T-helper 2 cell treated with Interferon-gamma antibody and Interleukin-4, amounts not matched to agents 5 μg/mL and 100 μg/mL, for 36 hours (primary cell): ENCODE results near the gene IL1RAPL2.
"Not testable (repeated sequence)": the region's sequence is repeated elsewhere in the genome, so short reads cannot be mapped to it uniquely, and the experiment has no call there.

Experiments
- DNase-seq: peaks from one replicate; pipeline ENCODE4 v3.0.0; 2021; ENCODE audit warnings: low spot score
- H3K27ac Mint-ChIP-seq: one replicate; pipeline ENCODE4 v1.8.0; 2021; ENCODE audit warnings: mild to moderate bottlenecking, mixed read lengths
- H3K27me3 Mint-ChIP-seq: one replicate; pipeline ENCODE4 v1.8.0; 2021; ENCODE audit warnings: low read depth, mixed read lengths
- H3K36me3 Mint-ChIP-seq: one replicate; pipeline ENCODE4 v1.8.0; 2021; ENCODE audit warnings: low read depth, mixed read lengths
- H3K4me1 Mint-ChIP-seq: one replicate; pipeline ENCODE4 v1.8.0; 2021; ENCODE audit warnings: low read depth, mixed read lengths
- H3K4me3 Mint-ChIP-seq: one replicate; pipeline ENCODE4 v1.8.0; 2022; ENCODE audit warnings: mild to moderate bottlenecking, moderate library complexity, mixed read lengths
- H3K9me3 Mint-ChIP-seq: one replicate; pipeline ENCODE4 v1.8.0; 2021; ENCODE audit warnings: mixed read lengths

IL1RAPL2 gene

DNA sequence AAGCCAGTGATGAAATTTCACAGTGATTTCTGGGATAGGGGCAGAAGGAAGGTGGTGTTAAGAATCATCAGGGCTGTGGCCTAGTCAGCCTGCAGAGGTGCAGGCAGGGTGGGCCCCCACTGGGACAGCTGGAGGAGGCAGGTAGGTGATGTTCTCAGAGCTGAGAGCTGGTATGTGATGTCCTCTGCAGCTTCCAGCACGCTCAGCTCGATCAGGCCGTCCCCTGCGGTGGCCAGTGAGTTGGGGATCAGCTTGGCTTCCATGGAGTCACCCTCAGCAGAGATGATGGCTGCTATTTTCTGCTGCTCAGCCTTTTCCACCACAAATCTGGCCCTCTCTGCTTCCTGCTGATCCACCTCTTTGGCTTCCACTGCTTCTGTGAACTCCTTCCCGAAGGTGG, 81.1 kb downstream of the IL1RAPL2 start:
- H3K36me3 Mint-ChIP-seq, result no peaks in the 10 kb centered on the region
- DNase-seq, result no peak
- no peaks in the 10 kb centered on the region for H3K4me1 Mint-ChIP-seq
- H3K9me3 Mint-ChIP-seq, result no peaks in the 10 kb centered on the region
- H3K27ac Mint-ChIP-seq, result no peak overlapping the region
- H3K4me3 Mint-ChIP-seq, result no peak overlapping the region
- H3K27me3 Mint-ChIP-seq, result no peaks in the 10 kb centered on the region

- H3K9me3 Mint-ChIP-seq, result no peaks in the 10 kb centered on the region
- no peaks in the 10 kb centered on the region for H3K27me3 Mint-ChIP-seq
- H3K36me3 Mint-ChIP-seq, result no peaks in the 10 kb centered on the region
- H3K27ac Mint-ChIP-seq, result no peak overlapping the region
- DNase-seq, result no peak
- H3K4me3 Mint-ChIP-seq, result no peak overlapping the region
- no peaks in the 10 kb centered on the region for H3K4me1 Mint-ChIP-seq
Observed at GRCh38 chrX:104659005-104659744, 93.2 kb downstream of the IL1RAPL2 start.

DNA sequence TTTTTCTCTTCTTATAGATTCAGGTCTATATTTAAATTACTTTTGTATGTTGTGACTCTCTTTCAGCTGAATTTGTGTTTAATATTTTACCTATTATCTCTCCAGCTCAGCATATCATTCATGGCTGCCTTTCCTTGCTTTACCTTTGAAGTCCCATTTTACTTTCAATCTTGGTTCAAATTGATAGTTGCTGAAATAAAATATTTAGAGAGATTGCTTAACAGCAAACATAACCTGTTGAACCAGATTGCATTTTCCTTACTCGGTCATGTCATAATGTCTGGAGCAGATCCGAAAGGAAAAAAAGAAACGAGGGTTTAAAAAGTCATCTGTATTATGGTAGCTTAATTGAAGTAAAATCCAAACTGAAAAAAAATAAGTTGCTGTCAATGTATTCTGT, 94.1 kb downstream of the IL1RAPL2 start:
- Mint-ChIP-seq H3K4me1 (no peaks in the 10 kb centered on the region), H3K4me3 (no peak overlapping the region), H3K9me3 (no peaks in the 10 kb centered on the region), H3K27me3 (no peaks in the 10 kb centered on the region), H3K27ac (no peak overlapping the region), H3K36me3 (no peaks in the 10 kb centered on the region)
- DNase-seq, result no peak

DNA sequence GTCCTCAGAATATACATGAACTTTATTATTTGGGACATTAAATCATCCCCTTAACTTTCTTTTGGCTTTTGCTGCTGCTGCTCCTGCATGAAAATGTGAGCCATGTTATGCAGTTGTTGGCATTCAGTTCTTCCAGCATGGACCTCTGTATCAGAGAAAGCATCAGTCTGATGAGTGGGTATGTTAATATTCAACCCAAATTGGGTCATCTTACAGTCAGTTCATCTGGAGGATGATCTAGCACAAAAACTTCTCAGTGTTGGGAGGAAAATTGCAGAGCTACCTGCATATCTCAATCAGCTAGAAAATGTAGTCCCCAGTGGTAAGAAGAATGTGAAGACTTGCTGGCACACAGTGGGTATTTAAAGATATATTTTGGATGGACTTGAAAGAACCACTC, 96.7 kb downstream of the IL1RAPL2 start:
- no peak overlapping the region for H3K4me3 Mint-ChIP-seq
- no peak for DNase-seq
- H3K36me3 Mint-ChIP-seq, result no peaks in the 10 kb centered on the region
- no peaks in the 10 kb centered on the region for H3K27me3 Mint-ChIP-seq
- H3K27ac Mint-ChIP-seq, result no peak overlapping the region
- H3K4me1 Mint-ChIP-seq, result no peaks in the 10 kb centered on the region
- no peaks in the 10 kb centered on the region for H3K9me3 Mint-ChIP-seq

DNA sequence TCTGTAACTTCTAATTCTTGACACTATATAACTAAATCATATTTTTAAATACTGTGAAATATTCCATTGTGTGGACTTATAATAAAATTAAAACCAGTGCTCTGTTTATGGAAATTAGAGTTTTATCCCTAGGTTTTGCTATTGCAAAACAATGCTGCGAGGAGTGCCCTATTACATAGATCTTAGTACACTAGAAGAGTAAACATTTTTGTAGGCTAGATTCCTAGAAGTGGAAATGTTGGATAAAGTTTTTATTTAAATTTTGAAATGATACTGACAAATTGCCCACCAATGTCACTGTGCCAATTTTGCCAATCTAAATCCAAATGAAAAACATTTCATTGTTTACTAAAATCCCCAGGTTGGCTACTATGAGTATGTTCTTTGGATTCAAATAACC, 99.7 kb downstream of the IL1RAPL2 start:
- H3K4me3 Mint-ChIP-seq, result no peak overlapping the region
- no peaks in the 10 kb centered on the region for H3K36me3 Mint-ChIP-seq
- H3K9me3 Mint-ChIP-seq, result no peaks in the 10 kb centered on the region
- no peaks in the 10 kb centered on the region for H3K4me1 Mint-ChIP-seq
- DNase-seq, result no peak
- H3K27me3 Mint-ChIP-seq, result no peaks in the 10 kb centered on the region
- no peak overlapping the region for H3K27ac Mint-ChIP-seq

GRCh38 chrX:104668550-104668949, 102.6 kb downstream of the IL1RAPL2 start:
- H3K9me3 Mint-ChIP-seq, result no peaks in the 10 kb centered on the region
- no peaks in the 10 kb centered on the region for H3K36me3 Mint-ChIP-seq
- no peaks in the 10 kb centered on the region for H3K4me1 Mint-ChIP-seq
- H3K27me3 Mint-ChIP-seq, result no peaks in the 10 kb centered on the region
- no peak for DNase-seq
- H3K27ac Mint-ChIP-seq, result no peak overlapping the region
- no peak overlapping the region for H3K4me3 Mint-ChIP-seq

GRCh38 chrX:104669063-104669462, 103.1 kb downstream of the IL1RAPL2 start:
- H3K27me3 Mint-ChIP-seq, result no peaks in the 10 kb centered on the region

DNA sequence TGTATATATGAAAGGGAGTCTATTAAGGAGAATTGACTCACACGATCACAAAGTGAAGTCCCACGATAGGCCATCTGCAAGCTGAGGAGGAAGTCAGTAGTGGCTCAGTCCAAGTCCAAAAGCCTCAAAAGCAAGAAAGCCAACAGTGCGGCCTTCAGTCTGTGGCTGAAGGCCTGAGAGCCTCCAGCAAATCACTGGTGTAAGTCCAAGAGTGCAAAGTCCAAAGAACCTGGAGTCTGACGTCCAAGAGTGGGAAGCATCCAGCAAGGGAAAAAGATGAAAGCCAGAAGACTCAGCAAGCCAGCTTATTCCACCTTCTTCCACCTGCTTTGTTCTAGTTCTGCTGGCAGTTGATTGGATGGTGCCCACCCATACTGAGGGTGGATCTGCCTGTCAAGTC, 104.1 kb downstream of the IL1RAPL2 start:
- Mint-ChIP-seq H3K27me3 (no peaks in the 10 kb centered on the region), H3K36me3 (no peaks in the 10 kb centered on the region), H3K9me3 (no peaks in the 10 kb centered on the region), H3K27ac (no peak overlapping the region), H3K4me3 (no peak overlapping the region), H3K4me1 (no peaks in the 10 kb centered on the region)
- no peak for DNase-seq

More at GRCh38 chrX:104669063-104669462, 103.1 kb downstream of the IL1RAPL2 start:
- Mint-ChIP-seq H3K4me3 (no peak overlapping the region), H3K27ac (no peak overlapping the region), H3K36me3 (no peaks in the 10 kb centered on the region), H3K9me3 (no peaks in the 10 kb centered on the region), H3K4me1 (no peaks in the 10 kb centered on the region)
- DNase-seq, result no peak

GRCh38 chrX:104677517-104677916, 111.5 kb downstream of the IL1RAPL2 start:
- not testable (repeated sequence) for H3K9me3 Mint-ChIP-seq, H3K27me3 Mint-ChIP-seq, H3K27ac Mint-ChIP-seq, H3K4me1 Mint-ChIP-seq, H3K4me3 Mint-ChIP-seq, H3K36me3 Mint-ChIP-seq, DNase-seq

DNA sequence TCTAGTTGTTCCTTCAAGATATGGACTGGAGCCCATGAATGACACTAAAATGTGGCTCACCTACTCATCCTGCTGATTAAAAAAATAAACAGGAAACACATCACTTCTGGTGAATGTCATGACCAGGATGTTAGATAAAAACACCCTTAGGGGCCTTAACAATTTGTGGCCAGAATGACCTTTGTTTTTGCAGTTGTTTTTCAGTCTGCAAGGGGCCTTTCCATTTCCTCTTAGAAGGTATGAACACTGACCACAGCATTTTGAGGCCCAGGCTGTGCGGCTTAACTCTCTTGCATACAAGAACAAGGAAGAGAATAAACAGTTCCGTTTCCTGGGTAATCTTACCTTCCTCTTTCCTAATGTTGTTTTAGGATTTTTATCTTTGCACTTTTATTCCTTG, 113.2 kb downstream of the IL1RAPL2 start:
- H3K36me3 Mint-ChIP-seq, result no peaks in the 10 kb centered on the region
- no peaks in the 10 kb centered on the region for H3K9me3 Mint-ChIP-seq
- H3K27ac Mint-ChIP-seq, result no peak overlapping the region
- H3K4me1 Mint-ChIP-seq, result no peaks in the 10 kb centered on the region
- H3K27me3 Mint-ChIP-seq, result no peaks in the 10 kb centered on the region
- no peak for DNase-seq
- no peak overlapping the region for H3K4me3 Mint-ChIP-seq

DNA sequence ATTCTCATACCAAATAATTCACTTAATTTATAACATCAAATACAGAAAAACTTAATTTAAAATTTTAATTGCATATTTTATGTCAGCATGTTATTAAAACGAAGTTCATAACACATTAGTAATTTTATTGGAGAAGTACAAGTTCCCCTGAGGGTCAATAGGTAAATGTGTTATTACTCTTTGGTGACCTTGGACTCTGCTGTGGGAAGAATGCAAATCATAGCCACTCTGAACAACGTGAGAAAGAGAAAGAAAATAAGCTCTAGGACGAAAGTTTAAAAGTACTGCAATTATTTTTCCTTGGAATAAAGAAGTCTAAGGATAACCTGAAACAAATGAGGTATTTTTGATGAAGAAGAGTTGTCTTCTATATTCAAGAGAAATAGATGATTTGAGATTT, 115.2 kb downstream of the IL1RAPL2 start:
- Mint-ChIP-seq H3K4me3 (no peak overlapping the region), H3K27ac (no peak overlapping the region), H3K4me1 (no peaks in the 10 kb centered on the region), H3K36me3 (no peaks in the 10 kb centered on the region), H3K27me3 (no peaks in the 10 kb centered on the region), H3K9me3 (no peaks in the 10 kb centered on the region)
- no peak for DNase-seq

- Mint-ChIP-seq H3K27ac (no peak overlapping the region), H3K9me3 (no peaks in the 10 kb centered on the region), H3K36me3 (no peaks in the 10 kb centered on the region), H3K4me1 (no peaks in the 10 kb centered on the region), H3K27me3 (no peaks in the 10 kb centered on the region), H3K4me3 (no peak overlapping the region)
- no peak for DNase-seq
Observed at GRCh38 chrX:104684077-104684476, 118.1 kb downstream of the IL1RAPL2 start.

GRCh38 chrX:104695593-104695992, 129.6 kb downstream of the IL1RAPL2 start:
- H3K36me3 Mint-ChIP-seq, result no peaks in the 10 kb centered on the region
- no peak overlapping the region for H3K4me3 Mint-ChIP-seq
- H3K27me3 Mint-ChIP-seq, result no peaks in the 10 kb centered on the region
- no peaks in the 10 kb centered on the region for H3K9me3 Mint-ChIP-seq
- no peaks in the 10 kb centered on the region for H3K4me1 Mint-ChIP-seq
- no peak overlapping the region for H3K27ac Mint-ChIP-seq
- DNase-seq, result no peak

- Mint-ChIP-seq H3K4me3 (no peak overlapping the region), H3K36me3 (no peaks in the 10 kb centered on the region), H3K4me1 (no peaks in the 10 kb centered on the region), H3K27ac (no peak overlapping the region), H3K27me3 (no peaks in the 10 kb centered on the region), H3K9me3 (no peaks in the 10 kb centered on the region)
- no peak for DNase-seq
Observed at GRCh38 chrX:104696667-104697066, 130.7 kb downstream of the IL1RAPL2 start.

- no peak overlapping the region for H3K27ac Mint-ChIP-seq
- H3K27me3 Mint-ChIP-seq, result no peaks in the 10 kb centered on the region
- no peaks in the 10 kb centered on the region for H3K4me1 Mint-ChIP-seq
- no peak for DNase-seq
- H3K4me3 Mint-ChIP-seq, result no peak overlapping the region
- H3K9me3 Mint-ChIP-seq, result no peaks in the 10 kb centered on the region
- no peaks in the 10 kb centered on the region for H3K36me3 Mint-ChIP-seq
Observed at GRCh38 chrX:104697294-104697693, 131.3 kb downstream of the IL1RAPL2 start.
